Calu3 (cell line): Measurements from ENCODE around the gene OR9K2. TPM values are rescaled to one million over a fixed set of nuclear protein-coding genes. Genes with fewer than 3 reads are reported as not detected.

Experiments
- Bru-seq: library from RNA; stranded (reverse); fragments of 400-500 nt; gene quantifications from one replicate; lab custom pipeline; 2021; lab: Mats Ljungman, UMichigan
- BruChase-seq, 2 experiments: library from RNA; stranded (reverse); fragments of 400-500 nt; gene quantifications; one replicate each; lab custom pipeline; 2021; lab: Mats Ljungman, UMichigan
- BruUV-seq: library from RNA; stranded (reverse); fragments of 400-500 nt; replicated peaks from 2 replicates; lab custom pipeline; 2021; lab: Mats Ljungman, UMichigan
- CTCF ChIA-PET: fragments of 300-600 bp; sonication (Branson Sonifier 250); formaldehyde crosslinking; loops from one replicate; lab custom pipeline; 2022; ENCODE audit warnings: antibody characterized with exemption; lab: Charles Lee
- DNase-seq: peaks from one replicate; pipeline ENCODE4 v3.0.0; 2022
- H3K27ac Mint-ChIP-seq: one replicate; pipeline ENCODE4 v1.8.0; 2022; ENCODE audit warnings: mixed read lengths; ENCODE audit not compliant: unreplicated experiment
- H3K27me3 Mint-ChIP-seq: one replicate; pipeline ENCODE4 v1.8.0; 2022; ENCODE audit warnings: mixed read lengths; ENCODE audit not compliant: unreplicated experiment
- H3K36me3 Mint-ChIP-seq: one replicate; pipeline ENCODE4 v1.8.0; 2022; ENCODE audit warnings: mild to moderate bottlenecking, moderate library complexity, mixed read lengths; ENCODE audit not compliant: insufficient read depth, unreplicated experiment
- H3K4me1 Mint-ChIP-seq: one replicate; pipeline ENCODE4 v1.8.0; 2022; ENCODE audit warnings: mild to moderate bottlenecking, low read depth, mixed read lengths; ENCODE audit not compliant: unreplicated experiment
- H3K4me3 Mint-ChIP-seq: one replicate; pipeline ENCODE4 v1.8.0; 2022; ENCODE audit warnings: mild to moderate bottlenecking, low read depth, moderate library complexity, mixed read lengths; ENCODE audit not compliant: unreplicated experiment
- H3K9me3 Mint-ChIP-seq: one replicate; pipeline ENCODE4 v1.8.0; 2022; ENCODE audit warnings: low read depth, mixed read lengths; ENCODE audit not compliant: unreplicated experiment
- intact Hi-C: fragments of 100-400 bp; cut with micrococcal nuclease; formaldehyde crosslinking; loops from one replicate; pipeline ENCODE4 v1.10.0; 2022; ENCODE audit not compliant: unreplicated experiment
- long read RNA-seq: library from polyadenylated mRNA; stranded (forward); transcript quantifications from one replicate; pipeline ENCODE4 v2.0.0, GENCODE V29; 2022
- total RNA-seq: library from RNA; stranded (reverse); gene quantifications from 2 replicates; pipeline ENCODE4 v1.2.3, GENCODE V29; 2022
- TF ChIP-seq, protein P1 (sequence below): fragments of 200-600 bp; IDR thresholded peaks from one replicate; pipeline ENCODE4 v1.8.0; 2022; ENCODE audit warnings: antibody characterized with exemption; ENCODE audit not compliant: unreplicated experiment

OR9K2 gene, protein sequence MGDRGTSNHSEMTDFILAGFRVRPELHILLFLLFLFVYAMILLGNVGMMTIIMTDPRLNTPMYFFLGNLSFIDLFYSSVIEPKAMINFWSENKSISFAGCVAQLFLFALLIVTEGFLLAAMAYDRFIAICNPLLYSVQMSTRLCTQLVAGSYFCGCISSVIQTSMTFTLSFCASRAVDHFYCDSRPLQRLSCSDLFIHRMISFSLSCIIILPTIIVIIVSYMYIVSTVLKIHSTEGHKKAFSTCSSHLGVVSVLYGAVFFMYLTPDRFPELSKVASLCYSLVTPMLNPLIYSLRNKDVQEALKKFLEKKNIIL
- total RNA-seq, result not detected in 2 replicates
- not detected for Bru-seq, nascent RNA
- not detected for BruChase-seq, experiment 1, labeled RNA remaining after a 6-hour chase
- BruChase-seq, experiment 2, labeled RNA remaining after a 2-hour chase, result not detected
- long read RNA-seq, result 0 reads

DNA sequence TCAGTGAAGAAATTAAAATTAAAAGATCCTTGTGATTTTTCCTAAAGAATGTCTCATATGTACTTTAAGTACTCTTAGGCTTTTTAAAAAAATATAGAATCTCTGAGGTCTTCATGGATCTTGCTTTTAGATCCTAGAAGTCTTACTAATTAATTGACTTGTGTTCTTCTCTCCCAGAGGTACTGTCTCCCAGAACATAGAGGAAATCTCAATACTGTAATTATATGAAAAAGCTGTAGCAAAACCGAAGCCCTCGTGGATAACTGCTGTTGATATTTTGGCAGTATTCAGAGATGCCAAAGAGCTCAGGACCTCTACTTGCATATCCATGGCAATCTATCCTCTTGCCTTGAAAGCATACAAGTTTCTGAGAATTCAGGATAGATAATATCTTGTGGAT is at the start of gene OR9K2:
TSS of gene OR9K2 (plus strand) at position 301 of the 400 bp plus-strand sequence. CDS start 3,429 bp downstream, outside the sequence.
- H3K9me3 Mint-ChIP-seq, result peaks cover 3% of the 10 kb centered on the region
- no peak within 1 kb of the TSS for H3K4me3 Mint-ChIP-seq
- H3K27ac Mint-ChIP-seq, result no peak within 1 kb of the TSS
- no peak for DNase-seq
- BruUV-seq, result no TSS peak
- CTCF ChIA-PET, result no interaction called here
- H3K36me3 Mint-ChIP-seq, result no peaks in the 10 kb centered on the region
- peaks cover 18% of the 10 kb centered on the region for H3K27me3 Mint-ChIP-seq
- TF ChIP-seq, protein P1, sequence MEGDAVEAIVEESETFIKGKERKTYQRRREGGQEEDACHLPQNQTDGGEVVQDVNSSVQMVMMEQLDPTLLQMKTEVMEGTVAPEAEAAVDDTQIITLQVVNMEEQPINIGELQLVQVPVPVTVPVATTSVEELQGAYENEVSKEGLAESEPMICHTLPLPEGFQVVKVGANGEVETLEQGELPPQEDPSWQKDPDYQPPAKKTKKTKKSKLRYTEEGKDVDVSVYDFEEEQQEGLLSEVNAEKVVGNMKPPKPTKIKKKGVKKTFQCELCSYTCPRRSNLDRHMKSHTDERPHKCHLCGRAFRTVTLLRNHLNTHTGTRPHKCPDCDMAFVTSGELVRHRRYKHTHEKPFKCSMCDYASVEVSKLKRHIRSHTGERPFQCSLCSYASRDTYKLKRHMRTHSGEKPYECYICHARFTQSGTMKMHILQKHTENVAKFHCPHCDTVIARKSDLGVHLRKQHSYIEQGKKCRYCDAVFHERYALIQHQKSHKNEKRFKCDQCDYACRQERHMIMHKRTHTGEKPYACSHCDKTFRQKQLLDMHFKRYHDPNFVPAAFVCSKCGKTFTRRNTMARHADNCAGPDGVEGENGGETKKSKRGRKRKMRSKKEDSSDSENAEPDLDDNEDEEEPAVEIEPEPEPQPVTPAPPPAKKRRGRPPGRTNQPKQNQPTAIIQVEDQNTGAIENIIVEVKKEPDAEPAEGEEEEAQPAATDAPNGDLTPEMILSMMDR, result no peak
- H3K4me1 Mint-ChIP-seq, result no peaks in the 10 kb centered on the region
- intact Hi-C loops, result no loop called here

DNA sequence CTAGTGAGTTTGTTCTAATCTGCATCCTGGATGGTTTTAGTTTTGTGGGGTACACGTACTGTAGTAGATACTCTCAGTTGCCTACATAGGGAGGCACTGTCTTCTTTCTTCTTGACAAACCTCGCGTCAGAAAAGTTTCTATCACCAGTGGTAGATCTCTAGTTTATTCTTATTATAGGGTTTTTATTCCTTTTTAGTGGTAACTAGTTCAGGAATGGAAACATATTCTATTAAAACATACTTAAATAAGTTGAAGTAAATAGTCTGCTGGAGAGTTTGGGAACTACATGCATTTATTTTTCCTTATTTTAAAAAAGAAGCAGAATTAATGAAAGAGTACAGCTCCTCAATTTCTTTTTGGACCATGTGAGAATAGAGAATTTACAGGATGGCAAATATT is 33.6 kb upstream of the OR9K2 start:
- Mint-ChIP-seq H3K4me3 (no peak overlapping the region), H3K27ac (no peak overlapping the region), H3K9me3 (no peaks in the 10 kb centered on the region), H3K36me3 (no peaks in the 10 kb centered on the region), H3K4me1 (no peaks in the 10 kb centered on the region), H3K27me3 (peaks cover 20% of the 10 kb centered on the region)
- intact Hi-C loops, result no loop called here
- BruUV-seq, result no TSS peak
- CTCF ChIA-PET, result no interaction called here
- no peak for DNase-seq
- TF ChIP-seq, protein P1, result no peak

DNA sequence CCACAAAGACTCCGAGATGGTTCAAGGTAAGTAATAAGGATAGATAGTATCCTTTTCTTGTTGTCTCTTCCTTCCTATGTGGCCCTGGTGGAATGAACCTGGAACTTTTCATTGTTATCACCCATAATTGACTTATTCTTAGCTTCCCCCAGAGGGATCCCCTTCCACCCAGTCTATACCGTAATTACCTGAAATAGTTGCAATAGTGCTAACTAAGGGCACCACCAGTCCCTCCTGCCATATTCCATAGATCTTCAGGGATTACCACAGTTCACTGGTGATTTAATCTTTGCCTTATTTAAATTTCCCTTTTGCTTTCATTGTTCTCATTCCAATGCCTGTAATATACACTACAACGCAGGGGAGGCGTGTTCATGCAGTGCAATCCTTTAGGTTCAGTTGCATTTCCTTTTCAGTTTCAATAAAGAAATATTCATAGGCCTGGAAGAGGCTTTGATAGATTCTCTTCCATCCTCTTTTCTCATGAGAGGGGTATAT is 13.8 kb upstream of the OR9K2 start:
- BruUV-seq, result no TSS peak
- TF ChIP-seq, protein P1, result no peak
- Mint-ChIP-seq H3K36me3 (no peaks in the 10 kb centered on the region), H3K27me3 (peaks cover 22% of the 10 kb centered on the region), H3K4me1 (no peaks in the 10 kb centered on the region), H3K4me3 (no peak overlapping the region), H3K27ac (no peak overlapping the region), H3K9me3 (no peaks in the 10 kb centered on the region)
- CTCF ChIA-PET, result no interaction called here
- no peak for DNase-seq
- intact Hi-C loops, result no loop called here

DNA sequence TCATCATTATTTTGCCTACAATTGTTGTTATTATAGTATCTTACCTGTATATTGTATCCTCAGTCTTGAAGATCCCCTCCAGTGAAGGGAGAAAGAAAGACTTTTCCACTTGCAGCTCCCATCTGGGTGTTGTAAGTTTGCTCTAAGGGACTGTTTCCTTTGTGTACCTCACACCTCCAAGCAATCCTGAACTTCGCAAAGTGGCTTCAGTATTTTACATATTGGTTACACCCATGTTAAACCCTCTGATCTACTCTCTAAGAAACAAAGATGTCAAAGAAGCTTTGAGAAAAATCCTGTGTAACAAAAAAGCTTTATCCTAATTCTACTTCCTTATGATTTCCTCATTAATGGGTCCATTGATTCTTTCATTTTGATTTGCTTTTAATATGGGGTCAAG is 10.1 kb upstream of the OR9K2 start:
- no peaks in the 10 kb centered on the region for H3K4me1 Mint-ChIP-seq
- no TSS peak for BruUV-seq
- no peak overlapping the region for H3K27ac Mint-ChIP-seq
- H3K27me3 Mint-ChIP-seq, result peaks cover 16% of the 10 kb centered on the region
- CTCF ChIA-PET, result no interaction called here
- H3K4me3 Mint-ChIP-seq, result no peak overlapping the region
- no peaks in the 10 kb centered on the region for H3K36me3 Mint-ChIP-seq
- no peaks in the 10 kb centered on the region for H3K9me3 Mint-ChIP-seq
- TF ChIP-seq, protein P1, result no peak
- intact Hi-C loops, result no loop called here
- no peak for DNase-seq
